ENCODE measurements around the gene FBXL15. TPM values are rescaled to one million over a fixed set of nuclear protein-coding genes. Genes with fewer than 3 reads are reported as not detected.
A peak's percentile ranks its signal among the peaks of the same experiment; 100 is the strongest.

The FBXL15 gene
- total and polyA plus RNA-seq, 2 of the 13 experiments (the other 11 are each of a cell fraction or from before 2014, with no cell fraction given), result 4.3 to 8.3 TPM

DNA sequence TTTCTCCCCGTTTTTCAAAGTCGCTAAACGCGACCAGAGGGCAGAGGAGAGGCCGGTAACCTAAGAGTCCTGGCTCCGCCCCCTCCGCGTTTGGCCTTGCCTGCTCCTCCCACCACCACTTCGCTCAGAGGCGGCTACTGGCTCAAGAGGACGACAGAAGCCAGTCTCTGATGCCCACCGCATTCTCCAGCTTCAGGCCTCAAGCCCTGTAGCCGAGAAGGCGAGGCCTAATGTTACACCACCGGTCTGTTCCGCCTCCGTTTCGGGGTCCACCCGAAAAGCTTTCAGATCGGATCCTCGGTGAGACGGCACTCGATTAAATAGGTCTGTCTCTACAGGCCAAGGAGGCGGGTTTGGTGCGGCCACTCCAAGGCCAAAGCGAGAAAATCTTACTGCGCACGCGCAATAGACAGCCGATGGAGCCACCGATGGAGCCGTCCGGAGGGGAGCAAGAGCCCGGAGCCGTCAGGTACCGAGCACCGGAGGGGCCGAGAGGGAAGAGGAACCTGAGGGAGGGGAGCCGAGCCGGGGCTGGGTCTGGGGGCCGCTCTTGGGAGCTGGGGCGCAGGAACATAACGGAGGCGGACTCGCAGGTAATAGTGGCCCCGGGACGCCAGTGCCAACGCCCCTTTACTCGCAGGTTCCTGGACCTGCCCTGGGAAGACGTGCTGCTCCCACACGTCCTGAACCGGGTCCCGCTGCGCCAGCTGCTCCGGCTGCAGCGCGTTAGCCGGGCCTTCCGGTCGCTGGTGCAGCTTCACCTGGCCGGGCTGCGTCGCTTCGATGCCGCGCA, at the start of gene FBXL15 (continued):
- TF ChIP-seq MED1 (CRISPR knock-in tag; IDR thresholded peaks at IDR 0.05) (peak; percentile 75), ZNF768 (CRISPR knock-in tag; IDR thresholded peaks at IDR 0.05) (peak; percentile 64), ATF1 (CRISPR knock-in tag; IDR thresholded peaks at IDR 0.05) (0 out of 2 replicates have a peak, but pooled peaks have one; percentile 48), JUND (CRISPR knock-in tag; IDR thresholded peaks at IDR 0.05) (peak; percentile 53; the same call in 1 of the 2 replicates), FOXM1 (CRISPR knock-in tag; IDR thresholded peaks at IDR 0.05) (no peak), FOXA1 (IDR thresholded peaks at IDR 0.05) (no peak), FOXA1 (CRISPR knock-in tag; IDR thresholded peaks at IDR 0.05) (no peak), ZNF670 (CRISPR knock-in tag; IDR thresholded peaks at IDR 0.05; ENCODE audit: borderline replicate concordance) (peak; percentile 65; the same call in 1 of the 2 replicates), ISX (CRISPR knock-in tag; conservative IDR thresholded peaks at IDR 0.05) (no peak), SRSF9 (IDR thresholded peaks at IDR 0.05; ENCODE audit: borderline replicate concordance, insufficient read depth, low read depth, low read length, poor library complexity, severe bottlenecking) (no peak), SP4 (CRISPR knock-in tag; IDR thresholded peaks at IDR 0.05) (peak; percentile 70; the same call in 1 of the 2 replicates), WIZ (CRISPR knock-in tag; IDR thresholded peaks at IDR 0.05) (peak; percentile 52; the same call in 1 of the 2 replicates), ATF7-NPFF (CRISPR knock-in tag; IDR thresholded peaks at IDR 0.05; ENCODE audit: low read depth) (0 out of 2 replicates have a peak, but pooled peaks have one; percentile 20), ZNF790 (CRISPR knock-in tag; IDR thresholded peaks at IDR 0.05; ENCODE audit: borderline replicate concordance) (peak; percentile 65; the same call in 1 of the 2 replicates), POLR2AphosphoS2 (IDR thresholded peaks at IDR 0.05; ENCODE audit: low read depth, low read length) (peak; percentile 85), ZNF678 (CRISPR knock-in tag; IDR thresholded peaks at IDR 0.05) (no peak)
- TF ChIP-seq, protein P1, sequence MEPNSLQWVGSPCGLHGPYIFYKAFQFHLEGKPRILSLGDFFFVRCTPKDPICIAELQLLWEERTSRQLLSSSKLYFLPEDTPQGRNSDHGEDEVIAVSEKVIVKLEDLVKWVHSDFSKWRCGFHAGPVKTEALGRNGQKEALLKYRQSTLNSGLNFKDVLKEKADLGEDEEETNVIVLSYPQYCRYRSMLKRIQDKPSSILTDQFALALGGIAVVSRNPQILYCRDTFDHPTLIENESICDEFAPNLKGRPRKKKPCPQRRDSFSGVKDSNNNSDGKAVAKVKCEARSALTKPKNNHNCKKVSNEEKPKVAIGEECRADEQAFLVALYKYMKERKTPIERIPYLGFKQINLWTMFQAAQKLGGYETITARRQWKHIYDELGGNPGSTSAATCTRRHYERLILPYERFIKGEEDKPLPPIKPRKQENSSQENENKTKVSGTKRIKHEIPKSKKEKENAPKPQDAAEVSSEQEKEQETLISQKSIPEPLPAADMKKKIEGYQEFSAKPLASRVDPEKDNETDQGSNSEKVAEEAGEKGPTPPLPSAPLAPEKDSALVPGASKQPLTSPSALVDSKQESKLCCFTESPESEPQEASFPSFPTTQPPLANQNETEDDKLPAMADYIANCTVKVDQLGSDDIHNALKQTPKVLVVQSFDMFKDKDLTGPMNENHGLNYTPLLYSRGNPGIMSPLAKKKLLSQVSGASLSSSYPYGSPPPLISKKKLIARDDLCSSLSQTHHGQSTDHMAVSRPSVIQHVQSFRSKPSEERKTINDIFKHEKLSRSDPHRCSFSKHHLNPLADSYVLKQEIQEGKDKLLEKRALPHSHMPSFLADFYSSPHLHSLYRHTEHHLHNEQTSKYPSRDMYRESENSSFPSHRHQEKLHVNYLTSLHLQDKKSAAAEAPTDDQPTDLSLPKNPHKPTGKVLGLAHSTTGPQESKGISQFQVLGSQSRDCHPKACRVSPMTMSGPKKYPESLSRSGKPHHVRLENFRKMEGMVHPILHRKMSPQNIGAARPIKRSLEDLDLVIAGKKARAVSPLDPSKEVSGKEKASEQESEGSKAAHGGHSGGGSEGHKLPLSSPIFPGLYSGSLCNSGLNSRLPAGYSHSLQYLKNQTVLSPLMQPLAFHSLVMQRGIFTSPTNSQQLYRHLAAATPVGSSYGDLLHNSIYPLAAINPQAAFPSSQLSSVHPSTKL (CRISPR knock-in tag; IDR thresholded peaks at IDR 0.05), result peak; percentile 44; the same call in 1 of the 2 replicates
- TF ChIP-seq, protein P2, sequence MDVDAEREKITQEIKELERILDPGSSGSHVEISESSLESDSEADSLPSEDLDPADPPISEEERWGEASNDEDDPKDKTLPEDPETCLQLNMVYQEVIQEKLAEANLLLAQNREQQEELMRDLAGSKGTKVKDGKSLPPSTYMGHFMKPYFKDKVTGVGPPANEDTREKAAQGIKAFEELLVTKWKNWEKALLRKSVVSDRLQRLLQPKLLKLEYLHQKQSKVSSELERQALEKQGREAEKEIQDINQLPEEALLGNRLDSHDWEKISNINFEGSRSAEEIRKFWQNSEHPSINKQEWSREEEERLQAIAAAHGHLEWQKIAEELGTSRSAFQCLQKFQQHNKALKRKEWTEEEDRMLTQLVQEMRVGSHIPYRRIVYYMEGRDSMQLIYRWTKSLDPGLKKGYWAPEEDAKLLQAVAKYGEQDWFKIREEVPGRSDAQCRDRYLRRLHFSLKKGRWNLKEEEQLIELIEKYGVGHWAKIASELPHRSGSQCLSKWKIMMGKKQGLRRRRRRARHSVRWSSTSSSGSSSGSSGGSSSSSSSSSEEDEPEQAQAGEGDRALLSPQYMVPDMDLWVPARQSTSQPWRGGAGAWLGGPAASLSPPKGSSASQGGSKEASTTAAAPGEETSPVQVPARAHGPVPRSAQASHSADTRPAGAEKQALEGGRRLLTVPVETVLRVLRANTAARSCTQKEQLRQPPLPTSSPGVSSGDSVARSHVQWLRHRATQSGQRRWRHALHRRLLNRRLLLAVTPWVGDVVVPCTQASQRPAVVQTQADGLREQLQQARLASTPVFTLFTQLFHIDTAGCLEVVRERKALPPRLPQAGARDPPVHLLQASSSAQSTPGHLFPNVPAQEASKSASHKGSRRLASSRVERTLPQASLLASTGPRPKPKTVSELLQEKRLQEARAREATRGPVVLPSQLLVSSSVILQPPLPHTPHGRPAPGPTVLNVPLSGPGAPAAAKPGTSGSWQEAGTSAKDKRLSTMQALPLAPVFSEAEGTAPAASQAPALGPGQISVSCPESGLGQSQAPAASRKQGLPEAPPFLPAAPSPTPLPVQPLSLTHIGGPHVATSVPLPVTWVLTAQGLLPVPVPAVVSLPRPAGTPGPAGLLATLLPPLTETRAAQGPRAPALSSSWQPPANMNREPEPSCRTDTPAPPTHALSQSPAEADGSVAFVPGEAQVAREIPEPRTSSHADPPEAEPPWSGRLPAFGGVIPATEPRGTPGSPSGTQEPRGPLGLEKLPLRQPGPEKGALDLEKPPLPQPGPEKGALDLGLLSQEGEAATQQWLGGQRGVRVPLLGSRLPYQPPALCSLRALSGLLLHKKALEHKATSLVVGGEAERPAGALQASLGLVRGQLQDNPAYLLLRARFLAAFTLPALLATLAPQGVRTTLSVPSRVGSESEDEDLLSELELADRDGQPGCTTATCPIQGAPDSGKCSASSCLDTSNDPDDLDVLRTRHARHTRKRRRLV (CRISPR knock-in tag; IDR thresholded peaks at IDR 0.05), result 0 out of 2 replicates have a peak, but pooled peaks have one; percentile 37
- TF ChIP-seq, protein P3, sequence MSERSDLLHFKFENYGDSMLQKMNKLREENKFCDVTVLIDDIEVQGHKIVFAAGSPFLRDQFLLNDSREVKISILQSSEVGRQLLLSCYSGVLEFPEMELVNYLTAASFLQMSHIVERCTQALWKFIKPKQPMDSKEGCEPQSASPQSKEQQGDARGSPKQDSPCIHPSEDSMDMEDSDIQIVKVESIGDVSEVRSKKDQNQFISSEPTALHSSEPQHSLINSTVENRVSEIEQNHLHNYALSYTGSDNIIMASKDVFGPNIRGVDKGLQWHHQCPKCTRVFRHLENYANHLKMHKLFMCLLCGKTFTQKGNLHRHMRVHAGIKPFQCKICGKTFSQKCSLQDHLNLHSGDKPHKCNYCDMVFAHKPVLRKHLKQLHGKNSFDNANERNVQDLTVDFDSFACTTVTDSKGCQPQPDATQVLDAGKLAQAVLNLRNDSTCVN (CRISPR knock-in tag; IDR thresholded peaks at IDR 0.05; ENCODE audit: borderline replicate concordance), result peak; percentile 75; the same call in 1 of the 2 replicates

Data from HepG2 (cell line).